Measurements from ENCODE around the gene C3orf70.
A peak's percentile ranks its signal among the peaks of the same experiment; 100 is the strongest.

Gene C3orf70

GRCh38 chr3:185152410-185153170 lies at the start of gene C3orf70:
Gene C3orf70 (minus strand): TSS chr3:185153060. CDS start chr3:185152823, 237 bp downstream.
- peak within 1 kb of the TSS; percentile 44 for H3K4me3 ChIP-seq (ENCODE audit: low read length)
- no peak for TF ChIP-seq CTCF (conservative IDR thresholded peaks at IDR 0.05; ENCODE audit: low read depth, low read length)
- DNase-seq (ENCODE audit: low read depth), result no peak

- H3K4me3 ChIP-seq (ENCODE audit: low read length), result no peak overlapping the region
- peak; percentile 34 for DNase-seq (ENCODE audit: low read depth)
- TF ChIP-seq CTCF (conservative IDR thresholded peaks at IDR 0.05; ENCODE audit: low read depth, low read length), result no peak
Observed at GRCh38 chr3:185200639-185201038, 47.8 kb upstream of the C3orf70 start.

GRCh38 chr3:185199671-185200070 lies 46.8 kb upstream of the C3orf70 start:
- H3K4me3 ChIP-seq (ENCODE audit: low read length), result no peak overlapping the region
- TF ChIP-seq CTCF (conservative IDR thresholded peaks at IDR 0.05; ENCODE audit: low read depth, low read length), result no peak
- DNase-seq (ENCODE audit: low read depth), result no peak

GRCh38 chr3:185199206-185199605 lies 46.3 kb upstream of the C3orf70 start:
- DNase-seq (ENCODE audit: low read depth), result no peak
- H3K4me3 ChIP-seq (ENCODE audit: low read length), result no peak overlapping the region
- TF ChIP-seq CTCF (conservative IDR thresholded peaks at IDR 0.05; ENCODE audit: low read depth, low read length), result no peak

- no peak overlapping the region for H3K4me3 ChIP-seq (ENCODE audit: low read length)
- TF ChIP-seq CTCF (conservative IDR thresholded peaks at IDR 0.05; ENCODE audit: low read depth, low read length), result no peak
- DNase-seq (ENCODE audit: low read depth), result no peak
Observed at GRCh38 chr3:185197068-185197467, 44.2 kb upstream of the C3orf70 start.

GRCh38 chr3:185195652-185196051 lies 42.8 kb upstream of the C3orf70 start:
- no peak overlapping the region for H3K4me3 ChIP-seq (ENCODE audit: low read length)
- TF ChIP-seq CTCF (conservative IDR thresholded peaks at IDR 0.05; ENCODE audit: low read depth, low read length), result no peak
- DNase-seq (ENCODE audit: low read depth), result no peak

- DNase-seq (ENCODE audit: low read depth), result no peak
- TF ChIP-seq CTCF (conservative IDR thresholded peaks at IDR 0.05; ENCODE audit: low read depth, low read length), result no peak
- H3K4me3 ChIP-seq (ENCODE audit: low read length), result no peak overlapping the region
Observed at GRCh38 chr3:185188816-185189215, 36.0 kb upstream of the C3orf70 start.
